Measurements from ENCODE around the gene DGCR8.
"Not testable (repeated sequence)": the region's sequence is repeated elsewhere in the genome, so short reads cannot be mapped to it uniquely, and the experiment has no call there.

DGCR8 gene

DNA sequence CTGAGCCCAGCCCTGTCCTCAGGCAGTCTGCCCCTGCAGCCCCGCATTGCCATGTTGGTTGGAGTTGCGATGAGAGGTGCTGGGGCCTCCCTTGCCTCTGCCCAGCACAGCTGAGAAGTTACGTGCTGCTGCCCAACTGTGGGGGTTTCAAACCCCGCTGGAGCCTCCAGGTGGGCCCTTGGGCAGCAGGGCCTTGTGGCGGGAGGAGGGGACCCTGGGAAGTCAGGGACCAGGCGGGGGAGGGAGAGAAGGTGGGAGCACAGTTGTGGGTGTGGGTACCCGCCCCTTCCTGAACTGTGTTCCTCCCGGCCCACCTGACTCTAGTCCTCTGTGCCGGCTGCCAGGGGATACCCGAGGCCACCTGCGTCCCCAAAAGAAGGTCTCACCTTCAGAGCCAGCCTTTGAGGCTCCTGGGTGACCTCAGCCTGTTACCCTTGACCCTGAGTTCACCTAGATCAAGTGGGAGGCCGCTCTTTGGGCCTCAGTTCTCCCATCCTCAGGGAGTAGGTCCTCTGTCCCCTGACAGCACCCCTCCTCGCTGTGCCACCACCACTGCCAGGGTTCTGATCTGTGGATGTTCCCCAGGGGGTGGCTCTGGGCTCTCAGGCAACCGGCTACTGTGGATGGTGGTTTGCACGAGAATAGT, 78.5 kb downstream of the DGCR8 start:
- in situ Hi-C loops (cut with MboI; ENCODE audit: low sequenced_read_pairs, unreplicated experiment): loop anchor here (10.0 kb wide), 2 partner anchors 96 to 136 kb away; no protein-coding TSS in a partner anchor
- TF ChIP-seq CTCF (IDR thresholded peaks at IDR 0.05; ENCODE audit: borderline replicate concordance, control extremely low read depth, extremely low read depth, insufficient read depth, missing control alignments): no peak
- no peak for DNase-seq (ENCODE audit: low spot score)

DNA sequence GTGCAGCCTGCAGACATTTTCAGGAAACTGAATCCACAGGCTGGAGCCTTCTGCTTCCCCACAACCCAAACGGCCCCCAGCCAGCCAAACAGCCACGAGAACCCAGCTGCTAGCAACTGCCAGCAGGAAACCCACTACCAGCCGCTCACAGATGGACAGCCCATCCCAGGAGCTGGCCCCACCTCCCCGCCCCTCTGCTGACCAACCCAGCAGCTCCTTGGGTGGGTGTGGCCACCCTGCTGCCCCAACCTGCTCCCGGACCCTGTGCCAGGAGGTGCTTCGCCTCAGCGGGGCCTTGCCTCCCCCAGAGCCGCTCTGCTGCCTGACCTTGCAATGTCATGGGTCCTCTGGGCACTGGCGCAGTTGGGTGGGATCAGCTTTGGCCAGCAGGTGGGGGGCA, 79.0 kb downstream of the DGCR8 start:
- in situ Hi-C loops (cut with MboI; ENCODE audit: low sequenced_read_pairs, unreplicated experiment): loop anchor here (10.0 kb wide), 2 partner anchors 96 to 136 kb away; no protein-coding TSS in a partner anchor
- TF ChIP-seq CTCF (IDR thresholded peaks at IDR 0.05; ENCODE audit: borderline replicate concordance, control extremely low read depth, extremely low read depth, insufficient read depth, missing control alignments): no peak
- DNase-seq (ENCODE audit: low spot score): no peak

DNA sequence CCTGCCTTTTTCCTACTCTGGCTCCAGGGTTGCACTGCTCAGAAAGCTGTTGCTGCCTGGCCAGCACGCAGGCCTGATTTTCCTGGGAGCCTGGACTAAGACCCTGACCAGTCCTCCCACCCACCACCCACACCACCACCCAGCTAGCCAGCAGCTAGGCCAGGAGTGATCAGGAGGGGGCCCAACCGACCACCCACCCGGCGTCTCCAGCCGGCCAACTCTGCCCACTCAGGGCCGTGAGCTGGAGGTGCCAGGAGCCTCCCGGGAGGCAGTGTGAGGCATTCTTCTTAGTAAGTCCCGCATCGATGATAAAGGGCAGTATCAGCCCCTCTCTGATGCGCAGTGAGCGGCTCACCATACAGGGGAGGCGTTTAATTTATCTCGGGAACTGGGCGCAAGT, 79.5 kb downstream of the DGCR8 start:
- in situ Hi-C loops (cut with MboI; ENCODE audit: low sequenced_read_pairs, unreplicated experiment): loop anchor here (10.0 kb wide), 2 partner anchors 95 to 135 kb away; no protein-coding TSS in a partner anchor
- DNase-seq (ENCODE audit: low spot score): not testable (repeated sequence)

DNA sequence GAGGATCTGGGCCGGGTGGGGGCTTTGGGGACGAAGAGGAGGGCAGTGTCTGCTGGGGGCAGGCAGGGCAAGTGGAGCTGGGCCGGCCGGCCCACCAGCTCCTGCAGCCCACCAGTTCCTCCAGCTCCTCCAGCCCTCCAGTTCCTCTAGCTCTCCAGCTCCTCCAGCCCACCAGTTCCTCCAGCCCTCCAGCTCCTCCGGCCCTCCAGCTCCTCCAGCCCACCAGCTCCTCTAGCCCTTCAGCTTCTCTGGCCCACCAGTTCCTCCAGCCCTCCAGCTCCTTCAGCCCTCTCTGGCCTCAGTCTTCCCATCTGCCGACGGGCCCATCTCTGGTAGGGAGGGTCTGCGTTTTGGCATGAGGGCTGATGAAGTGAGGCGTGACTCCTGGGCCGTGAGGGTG, 80.0 kb downstream of the DGCR8 start:
- TF ChIP-seq CTCF (IDR thresholded peaks at IDR 0.05; ENCODE audit: borderline replicate concordance, control extremely low read depth, extremely low read depth, insufficient read depth, missing control alignments): no peak
- in situ Hi-C loops (cut with MboI; ENCODE audit: low sequenced_read_pairs, unreplicated experiment): no loop called here
- no peak for DNase-seq (ENCODE audit: low spot score)
